HG03565 (cell line): ENCODE results near the gene CLCN4.

Experiments
- ATAC-seq: cut with Tn5 transposase; IDR thresholded peaks from one replicate; pipeline ENCODE4 v1.9.1; 2021; ENCODE audit warnings: mild to moderate bottlenecking, moderate library complexity; ENCODE audit not compliant: unreplicated experiment

CLCN4 gene

GRCh38 chrX:10128386-10128785 is 28.4 kb upstream of the CLCN4 start:
- ATAC-seq = no peak

- no peak for ATAC-seq
Measured at GRCh38 chrX:10129229-10129628, 27.5 kb upstream of the CLCN4 start.

- no peak for ATAC-seq
Measured at GRCh38 chrX:10130354-10130753, 26.4 kb upstream of the CLCN4 start.

GRCh38 chrX:10133980-10134676 is 22.6 kb upstream of the CLCN4 start:
- no peak for ATAC-seq

- no peak for ATAC-seq
Measured at GRCh38 chrX:10134921-10135320, 21.9 kb upstream of the CLCN4 start.

- ATAC-seq = no peak
Measured at GRCh38 chrX:10135561-10136399, 21.0 kb upstream of the CLCN4 start.

GRCh38 chrX:10138726-10139125 is 18.0 kb upstream of the CLCN4 start:
- no peak for ATAC-seq

- ATAC-seq = no peak
Measured at GRCh38 chrX:10140264-10140663, 16.5 kb upstream of the CLCN4 start.

- no peak for ATAC-seq
Measured at GRCh38 chrX:10142041-10142599, 14.7 kb upstream of the CLCN4 start.

GRCh38 chrX:10143071-10143983 is 13.4 kb upstream of the CLCN4 start:
- ATAC-seq = no peak

- no peak for ATAC-seq
Measured at GRCh38 chrX:10146346-10146745, 10.4 kb upstream of the CLCN4 start.

GRCh38 chrX:10152086-10152485 is 4.7 kb upstream of the CLCN4 start:
- ATAC-seq = no peak

- ATAC-seq = no peak
Measured at GRCh38 chrX:10155137-10155536, 1.6 kb upstream of the CLCN4 start.

- no peak for ATAC-seq
Measured at GRCh38 chrX:10157032-10157341, 212 bp downstream of the CLCN4 start.

- ATAC-seq = no peak
Measured at GRCh38 chrX:10157543-10157942, 768 bp downstream of the CLCN4 start.

GRCh38 chrX:10158279-10159144 is 1.7 kb downstream of the CLCN4 start:
- peak; percentile 65 for ATAC-seq

GRCh38 chrX:10159145-10159468 is 2.3 kb downstream of the CLCN4 start:
- no peak for ATAC-seq

- ATAC-seq = no peak
Measured at GRCh38 chrX:10160211-10160610, 3.4 kb downstream of the CLCN4 start.

GRCh38 chrX:10163031-10163430 is 6.3 kb downstream of the CLCN4 start:
- no peak for ATAC-seq

GRCh38 chrX:10164879-10165278 is 8.1 kb downstream of the CLCN4 start:
- ATAC-seq = no peak
